ENCODE measurements around the gene HDC.

Gene HDC

GRCh38 chr15:50265620-50266019 is at the start of gene HDC:
Gene HDC, minus strand, starts transcription at chr15:50265726. Its CDS starts 103 bp downstream, at chr15:50265623.
- no peak for DNase-seq
- no peak for TF ChIP-seq GATA1 (IDR thresholded peaks at IDR 0.05; ENCODE audit: low read depth, low read length)
- TF ChIP-seq POLR2A (IDR thresholded peaks at IDR 0.05; ENCODE audit: low read length) = no peak

GRCh38 chr15:50312636-50313035 is 47.1 kb upstream of the HDC start:
- DNase-seq = no peak
- TF ChIP-seq GATA1 (IDR thresholded peaks at IDR 0.05; ENCODE audit: low read depth, low read length) (no peak), POLR2A (IDR thresholded peaks at IDR 0.05; ENCODE audit: low read length) (no peak)

GRCh38 chr15:50307799-50308198 is 42.3 kb upstream of the HDC start:
- DNase-seq = no peak
- no peak for TF ChIP-seq POLR2A (IDR thresholded peaks at IDR 0.05; ENCODE audit: low read length)
- no peak for TF ChIP-seq GATA1 (IDR thresholded peaks at IDR 0.05; ENCODE audit: low read depth, low read length)

- DNase-seq = no peak
Observed at GRCh38 chr15:50304836-50305235, 39.3 kb upstream of the HDC start.

GRCh38 chr15:50302581-50302980 is 37.1 kb upstream of the HDC start:
- DNase-seq = no peak
- TF ChIP-seq GATA1 (IDR thresholded peaks at IDR 0.05; ENCODE audit: low read depth, low read length) (no peak), POLR2A (IDR thresholded peaks at IDR 0.05; ENCODE audit: low read length) (no peak)

More at GRCh38 chr15:50304836-50305235, 39.3 kb upstream of the HDC start:
- TF ChIP-seq POLR2A (IDR thresholded peaks at IDR 0.05; ENCODE audit: low read length) (no peak), GATA1 (IDR thresholded peaks at IDR 0.05; ENCODE audit: low read depth, low read length) (no peak)

- TF ChIP-seq GATA1 (IDR thresholded peaks at IDR 0.05; ENCODE audit: low read depth, low read length) (no peak), POLR2A (IDR thresholded peaks at IDR 0.05; ENCODE audit: low read length) (no peak)
- no peak for DNase-seq
Observed at GRCh38 chr15:50298340-50298739, 32.8 kb upstream of the HDC start.

- TF ChIP-seq GATA1 (IDR thresholded peaks at IDR 0.05; ENCODE audit: low read depth, low read length) (no peak), POLR2A (IDR thresholded peaks at IDR 0.05; ENCODE audit: low read length) (no peak)
- no peak for DNase-seq
Observed at GRCh38 chr15:50295966-50296365, 30.4 kb upstream of the HDC start.

- TF ChIP-seq POLR2A (IDR thresholded peaks at IDR 0.05; ENCODE audit: low read length) (no peak), GATA1 (IDR thresholded peaks at IDR 0.05; ENCODE audit: low read depth, low read length) (no peak)
- no peak for DNase-seq
Observed at GRCh38 chr15:50289749-50290148, 24.2 kb upstream of the HDC start.

GRCh38 chr15:50287324-50288116 is 22.0 kb upstream of the HDC start:
- DNase-seq = no peak
- no peak for TF ChIP-seq GATA1 (IDR thresholded peaks at IDR 0.05; ENCODE audit: low read depth, low read length)
- TF ChIP-seq POLR2A (IDR thresholded peaks at IDR 0.05; ENCODE audit: low read length) = no peak

- no peak for DNase-seq
- no peak for TF ChIP-seq POLR2A (IDR thresholded peaks at IDR 0.05; ENCODE audit: low read length)
- TF ChIP-seq GATA1 (IDR thresholded peaks at IDR 0.05; ENCODE audit: low read depth, low read length) = no peak
Observed at GRCh38 chr15:50281427-50281826, 15.9 kb upstream of the HDC start.

GRCh38 chr15:50280271-50280670 is 14.7 kb upstream of the HDC start:
- no peak for DNase-seq

GRCh38 chr15:50278496-50278895 is 13.0 kb upstream of the HDC start:
- no peak for DNase-seq

More at GRCh38 chr15:50280271-50280670, 14.7 kb upstream of the HDC start:
- TF ChIP-seq POLR2A (IDR thresholded peaks at IDR 0.05; ENCODE audit: low read length) (no peak), GATA1 (IDR thresholded peaks at IDR 0.05; ENCODE audit: low read depth, low read length) (no peak)

GRCh38 chr15:50277370-50277769 is 11.8 kb upstream of the HDC start:
- TF ChIP-seq GATA1 (IDR thresholded peaks at IDR 0.05; ENCODE audit: low read depth, low read length) = no peak
- no peak for TF ChIP-seq POLR2A (IDR thresholded peaks at IDR 0.05; ENCODE audit: low read length)
- no peak for DNase-seq

More at GRCh38 chr15:50278496-50278895, 13.0 kb upstream of the HDC start:
- TF ChIP-seq POLR2A (IDR thresholded peaks at IDR 0.05; ENCODE audit: low read length) (no peak), GATA1 (IDR thresholded peaks at IDR 0.05; ENCODE audit: low read depth, low read length) (no peak)

GRCh38 chr15:50275908-50276307 is 10.4 kb upstream of the HDC start:
- no peak for DNase-seq
- no peak for TF ChIP-seq GATA1 (IDR thresholded peaks at IDR 0.05; ENCODE audit: low read depth, low read length)
- no peak for TF ChIP-seq POLR2A (IDR thresholded peaks at IDR 0.05; ENCODE audit: low read length)

GRCh38 chr15:50275091-50275490 is 9.6 kb upstream of the HDC start:
- no peak for TF ChIP-seq GATA1 (IDR thresholded peaks at IDR 0.05; ENCODE audit: low read depth, low read length)
- no peak for TF ChIP-seq POLR2A (IDR thresholded peaks at IDR 0.05; ENCODE audit: low read length)
- no peak for DNase-seq

Data from erythroblast (primary cell).